NCI-H226 (cell line): ENCODE results near the gene CD320.
"Not testable (repeated sequence)": the region's sequence is repeated elsewhere in the genome, so short reads cannot be mapped to it uniquely, and the experiment has no call there.

Experiments used
- DNase-seq: peaks from one replicate; pipeline ENCODE4 v3.0.0-alpha.2; 2015

CD320 gene

DNA sequence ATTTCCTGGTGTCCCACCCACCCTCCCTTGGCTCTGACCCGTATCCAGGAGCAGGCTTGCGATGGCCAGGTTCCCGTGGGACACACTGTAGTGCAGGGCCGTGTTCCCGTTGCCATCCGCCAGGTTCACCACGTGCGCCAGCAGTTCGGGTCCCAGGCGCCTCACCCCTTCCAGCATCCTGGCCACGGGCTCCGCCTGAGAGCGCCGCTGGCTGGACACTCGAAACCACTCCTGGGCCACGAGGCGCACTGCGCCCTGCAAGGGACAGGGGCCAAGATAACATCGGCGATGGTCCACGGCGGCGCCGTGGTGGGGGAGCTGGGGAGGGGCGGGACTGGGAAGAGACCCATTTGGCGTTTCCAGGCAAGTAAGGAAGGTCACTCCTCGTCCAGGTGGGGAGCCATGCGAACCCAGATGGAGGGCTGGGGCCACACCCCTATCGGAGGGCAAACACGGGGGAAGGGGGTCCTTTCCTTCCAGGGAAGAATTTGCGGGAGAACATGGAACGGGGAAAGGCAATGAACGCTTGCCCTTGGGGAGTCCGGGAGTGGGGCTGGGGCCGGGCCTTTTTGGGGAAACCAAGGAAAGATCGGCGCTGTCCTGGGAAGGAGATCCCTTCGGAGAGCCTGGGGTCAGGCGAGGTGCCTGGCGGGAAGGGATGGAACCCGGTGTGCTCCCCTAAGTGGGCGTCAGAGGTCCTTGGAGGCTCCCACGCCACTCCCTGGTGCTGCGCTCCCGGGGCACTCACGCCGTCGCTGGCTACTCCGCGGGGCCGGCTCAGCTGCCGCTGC lies 25.0 kb upstream of the CD320 start:
- no peak for DNase-seq

DNA sequence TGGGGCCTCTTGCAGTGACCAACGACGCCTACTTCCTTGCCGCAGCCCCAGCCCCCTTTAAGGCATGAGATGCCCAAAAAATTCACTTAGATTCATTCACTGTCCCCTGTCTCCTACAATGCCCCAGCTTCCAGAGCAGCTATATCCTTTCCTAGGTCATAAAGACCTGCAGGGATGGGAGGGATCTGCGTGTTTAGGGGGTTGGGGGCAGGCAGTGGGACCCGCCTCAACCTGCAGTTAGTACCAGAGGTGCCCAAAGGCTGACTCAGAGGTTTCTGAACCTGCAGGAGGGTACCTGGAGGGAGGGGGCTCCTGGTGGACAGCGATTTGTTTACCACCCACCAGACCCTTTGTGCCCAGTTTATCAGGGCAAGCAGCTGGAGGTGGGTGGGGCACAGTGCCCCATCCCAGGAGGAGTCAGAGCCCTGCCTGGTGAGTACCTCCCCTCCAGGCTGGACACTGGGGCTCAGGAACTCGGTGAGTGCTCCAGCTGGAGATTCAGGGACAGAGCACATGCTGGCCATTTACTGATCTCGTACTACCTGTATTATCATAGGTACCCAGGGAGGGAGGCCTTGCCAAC lies 23.2 kb upstream of the CD320 start:
- DNase-seq, result no peak

DNA sequence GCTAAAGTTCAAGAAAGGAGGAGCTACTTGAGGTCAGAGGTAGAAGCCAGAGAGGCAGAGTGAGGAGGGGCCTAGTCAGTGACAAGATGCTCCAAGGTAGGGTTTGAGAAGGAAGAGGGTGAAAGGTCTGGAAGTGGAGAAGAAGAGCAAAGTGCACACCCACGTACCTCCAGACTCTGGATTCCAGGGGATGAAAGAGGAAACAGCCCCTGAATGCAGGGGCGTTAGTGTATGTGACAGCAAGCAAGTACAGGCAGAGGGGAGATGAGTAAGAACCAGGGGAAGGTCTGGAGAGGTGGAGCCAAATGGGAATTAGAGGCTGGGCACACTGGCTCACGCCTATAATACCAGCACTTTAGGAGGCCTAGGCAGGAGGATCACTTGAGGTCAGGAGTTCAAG lies 21.8 kb upstream of the CD320 start:
- no peak for DNase-seq

DNA sequence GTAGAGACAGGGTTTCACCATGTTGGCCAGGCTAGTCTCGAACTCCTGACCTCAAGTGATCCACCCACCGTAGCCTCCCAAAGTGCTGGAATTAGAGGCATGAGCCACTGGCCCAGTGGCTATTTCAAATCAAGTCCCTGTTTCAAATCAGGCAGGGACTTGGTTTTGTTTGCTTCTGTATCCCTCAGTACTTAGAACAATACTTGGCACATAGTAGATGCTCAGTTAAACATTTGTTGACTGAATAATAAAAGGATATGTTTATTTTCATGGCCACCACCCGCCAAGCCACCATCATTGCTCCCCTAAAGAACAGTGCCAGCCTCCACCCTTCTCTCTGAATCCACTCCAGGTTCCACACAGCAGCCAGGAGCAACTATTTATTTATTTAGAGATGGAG lies 17.3 kb upstream of the CD320 start:
- no peak for DNase-seq

DNA sequence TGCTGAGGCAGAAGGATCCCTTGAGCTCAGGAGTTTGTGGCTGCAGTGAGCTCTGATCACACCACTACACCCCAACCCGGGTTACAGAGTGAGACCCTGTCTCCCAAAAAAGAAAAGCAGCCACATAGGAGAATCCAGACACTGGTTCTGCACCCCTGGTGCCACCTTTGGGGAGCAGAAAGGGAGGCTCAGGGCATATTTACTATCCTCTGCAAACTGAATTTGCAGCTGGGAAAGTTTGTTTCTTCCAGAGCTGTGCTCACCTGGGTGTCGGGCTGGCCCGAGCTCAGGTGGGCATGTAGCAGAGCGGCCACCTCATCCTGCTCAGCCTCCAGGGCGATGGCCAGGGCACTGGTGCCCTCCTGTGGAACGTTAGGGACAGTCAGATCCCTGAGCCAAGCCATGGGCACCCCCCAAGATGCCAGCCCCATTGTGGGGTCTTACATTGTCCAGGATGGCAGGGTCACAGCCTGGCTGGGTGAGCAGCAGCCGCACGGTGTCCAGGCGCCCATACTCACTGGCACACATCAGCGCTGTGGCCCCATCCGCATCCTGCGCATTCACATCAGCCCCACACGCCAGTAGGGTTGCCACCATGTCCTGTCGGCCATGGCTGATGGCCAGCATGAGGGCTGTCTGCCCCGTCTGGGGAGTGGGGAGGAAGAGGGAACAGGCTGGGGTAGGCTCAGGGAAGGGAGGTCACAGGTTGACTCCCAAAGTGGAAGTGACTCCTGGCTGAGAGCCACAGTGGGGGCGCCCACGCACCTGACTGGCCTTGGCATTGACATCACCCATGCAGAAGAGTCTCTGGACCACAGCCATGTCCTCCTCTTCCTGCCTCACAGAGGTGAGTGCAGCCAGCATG lies 16.3 kb upstream of the CD320 start:
- DNase-seq, result no peak

DNA sequence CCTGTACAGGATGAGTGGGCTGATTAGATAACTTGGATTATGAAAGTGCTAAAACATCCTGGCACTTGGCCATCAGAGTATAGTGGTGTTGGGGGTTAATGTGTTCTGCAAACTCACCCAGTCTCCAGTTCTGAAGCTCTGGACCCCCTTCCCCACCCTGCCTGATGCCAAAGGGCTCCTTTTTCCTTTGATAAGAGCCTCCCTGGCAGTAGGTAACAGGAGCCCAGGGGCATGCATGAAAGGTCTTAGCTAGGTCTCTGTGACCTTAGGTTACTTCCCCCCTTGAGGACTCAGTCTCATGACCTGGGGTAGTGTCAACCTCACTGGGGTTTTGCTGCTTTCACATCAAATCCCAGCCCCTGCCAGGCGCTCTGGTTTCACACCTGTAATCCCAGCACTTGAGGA lies 15.6 kb upstream of the CD320 start:
- no peak for DNase-seq

DNA sequence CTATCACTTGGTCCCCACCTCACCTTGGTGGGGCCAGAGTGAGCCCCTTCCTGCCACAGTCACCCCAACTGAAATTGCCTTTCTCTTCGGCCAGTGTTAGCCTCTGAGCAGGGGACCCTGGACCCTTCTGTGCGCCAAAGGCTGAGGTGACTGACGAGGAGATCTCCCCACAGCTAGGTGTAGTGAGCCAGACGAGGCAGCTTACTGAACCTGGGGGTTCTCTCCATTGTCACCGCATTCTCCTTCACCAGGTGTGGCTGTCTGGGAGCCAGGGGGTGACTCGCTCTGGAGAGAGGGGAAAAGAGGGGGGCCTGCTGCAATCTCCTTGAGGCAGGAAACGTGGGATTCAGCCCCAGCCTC lies 14.5 kb upstream of the CD320 start:
- DNase-seq, result no peak

DNA sequence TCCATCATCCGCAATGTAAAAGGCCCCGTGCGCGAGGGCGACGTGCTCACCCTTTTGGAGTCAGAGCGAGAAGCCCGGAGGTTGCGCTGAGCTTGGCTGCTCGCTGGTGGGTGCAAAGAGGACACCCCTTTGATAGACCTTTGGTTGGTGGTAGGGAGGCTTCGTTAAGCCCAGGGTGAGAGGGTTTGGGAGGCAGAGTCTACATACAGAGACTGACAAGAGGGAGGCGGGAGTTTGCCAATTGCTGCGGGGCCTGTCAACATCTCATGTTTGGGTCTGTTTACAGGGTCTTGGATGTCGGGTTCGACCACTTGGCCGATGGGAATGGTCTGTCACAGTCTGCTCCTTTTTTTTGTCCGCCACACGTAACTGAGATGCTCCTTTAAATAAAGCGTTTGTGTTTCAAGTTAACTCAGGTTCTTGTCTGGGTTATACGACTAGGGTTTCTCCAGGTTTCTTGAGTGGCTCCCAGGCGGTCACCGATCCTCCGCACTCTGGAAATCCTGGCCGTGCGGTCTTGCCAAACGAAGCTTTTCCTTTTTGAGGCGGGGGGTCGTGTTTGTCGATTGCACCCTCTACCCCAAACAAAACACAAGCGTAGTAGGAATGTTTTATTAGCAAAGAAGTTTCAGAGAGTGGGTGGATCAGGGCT lies 14.0 kb upstream of the CD320 start:
- no peak for DNase-seq

DNA sequence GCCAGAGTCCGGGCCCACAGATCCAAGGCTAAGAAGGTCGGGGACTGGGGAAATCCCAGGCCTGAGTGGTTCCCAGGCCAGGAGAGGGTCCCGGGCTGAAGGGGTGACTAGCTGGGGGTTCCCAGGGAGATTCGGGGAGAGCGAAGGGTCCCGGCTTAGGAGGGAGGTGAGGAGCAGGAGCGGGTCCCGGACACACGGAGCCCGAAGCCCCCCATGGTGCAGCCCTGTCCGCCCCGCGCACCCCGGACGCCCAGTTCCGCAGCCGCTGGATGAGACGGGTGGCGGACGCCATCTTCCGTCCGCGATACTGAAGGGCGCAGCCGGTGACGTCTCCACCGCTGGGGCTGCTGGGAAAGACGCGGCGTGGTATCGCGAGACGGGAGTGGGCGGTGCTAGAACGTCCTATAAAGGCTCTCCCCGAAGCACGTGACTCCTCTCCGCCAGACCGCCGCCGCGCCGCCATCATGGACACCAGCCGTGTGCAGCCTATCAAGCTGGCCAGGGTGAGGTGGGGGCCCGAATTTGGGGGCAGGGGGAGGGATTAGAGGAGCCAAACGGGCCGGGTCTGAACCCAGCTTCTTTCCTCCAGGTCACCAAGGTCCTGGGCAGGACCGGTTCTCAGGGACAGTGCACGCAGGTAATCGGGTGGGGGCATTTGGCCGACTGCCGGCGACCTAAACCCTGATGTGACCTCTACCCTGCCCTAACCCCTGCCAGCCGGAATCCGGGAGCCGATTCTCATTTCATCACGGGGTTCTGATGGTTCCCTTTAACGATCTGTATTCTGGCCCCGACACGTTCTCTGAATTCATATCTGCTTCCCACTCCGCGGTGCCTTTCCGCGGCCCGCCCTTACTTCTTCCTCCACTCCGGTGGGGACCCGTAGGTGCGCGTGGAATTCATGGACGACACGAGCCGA lies 13.2 kb upstream of the CD320 start, which contains the start of the genes NDUFA7 and RPS28:
Gene NDUFA7 (minus strand): TSS at position 309 of the 919 bp plus-strand sequence. CDS start 17 bp downstream, at position 292.
Gene RPS28 (plus strand): TSS at position 430 of the 919 bp plus-strand sequence. CDS start 35 bp downstream, at position 465.
- peak; percentile 86 for DNase-seq

DNA sequence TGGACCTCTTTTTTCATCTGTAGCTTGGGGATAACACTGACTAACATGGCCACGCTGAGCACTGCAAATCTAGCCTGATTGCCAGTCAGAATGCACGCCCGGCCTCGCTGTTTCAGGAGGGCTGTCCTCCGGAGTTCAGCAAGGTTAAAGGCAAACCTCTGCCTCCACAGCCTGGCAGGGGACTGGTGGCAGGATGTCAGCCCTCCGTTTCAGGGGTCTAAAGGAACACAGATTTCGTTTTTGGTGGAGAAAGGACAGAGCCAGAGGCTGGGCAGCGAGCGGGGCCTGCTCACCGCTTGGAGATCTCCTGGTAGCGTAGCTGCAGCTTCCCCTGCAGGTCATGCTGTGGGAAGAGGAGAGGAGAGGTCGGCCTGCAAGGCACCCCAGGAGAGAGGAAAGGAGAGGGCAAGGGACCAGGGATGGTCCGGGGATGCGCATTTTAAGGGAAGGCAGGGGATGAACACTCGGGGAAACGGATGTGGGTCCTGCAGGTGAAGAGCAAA lies 12.5 kb upstream of the CD320 start:
- no peak for DNase-seq

DNA sequence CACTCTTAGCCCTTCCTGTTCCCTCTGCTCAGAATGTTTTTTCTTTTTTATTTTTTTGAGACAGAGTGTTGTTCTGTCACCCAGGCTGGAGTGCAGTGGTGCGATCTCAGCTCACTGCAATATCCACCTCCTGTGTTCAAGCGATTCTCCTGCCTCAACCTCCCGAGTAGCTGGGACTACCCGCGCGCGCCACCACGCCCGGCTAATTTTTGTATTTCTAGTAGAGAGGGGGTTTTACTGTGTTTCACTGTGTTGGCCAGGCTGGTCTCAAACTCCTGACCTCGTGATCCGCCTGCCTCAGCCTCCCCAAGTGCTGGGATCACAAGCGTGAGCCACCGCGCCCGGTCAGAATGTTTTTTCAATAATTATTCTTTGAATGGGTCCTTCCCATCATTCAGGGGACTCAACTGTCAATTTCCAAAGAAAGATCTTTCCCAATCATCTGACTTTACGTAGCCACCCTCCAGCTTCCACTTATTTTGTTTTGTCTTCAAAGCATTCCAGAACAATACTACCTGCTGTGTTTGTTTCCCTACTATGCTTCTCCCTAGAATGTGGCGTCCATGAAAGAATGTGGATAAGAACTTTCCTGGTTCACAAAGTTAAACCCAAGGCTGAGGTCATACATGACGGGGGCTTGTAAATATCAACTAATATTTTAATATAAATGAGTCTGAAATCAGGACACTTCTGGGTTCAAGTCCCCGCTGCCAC lies 11.8 kb upstream of the CD320 start:
- DNase-seq, result no peak

DNA sequence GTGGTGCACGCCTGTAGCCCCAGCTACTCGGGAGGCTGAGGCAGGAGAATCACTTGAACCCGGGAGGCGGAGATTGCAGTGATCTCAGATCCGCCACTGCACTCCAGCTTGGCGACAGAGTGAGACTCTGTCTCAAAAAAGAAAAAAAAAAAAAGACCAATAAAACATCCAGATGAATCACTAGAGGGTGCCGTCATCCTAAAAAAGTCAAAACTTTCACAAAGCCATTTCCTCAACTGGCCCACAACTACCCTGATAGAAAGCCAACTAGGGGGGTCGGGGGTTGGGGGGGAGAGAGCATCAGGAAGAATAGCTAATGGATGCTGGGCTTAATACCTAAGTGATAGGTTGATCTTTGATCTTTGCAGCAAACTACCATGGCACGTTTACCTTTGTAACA lies 10.7 kb upstream of the CD320 start:
- DNase-seq, result not testable (repeated sequence)

DNA sequence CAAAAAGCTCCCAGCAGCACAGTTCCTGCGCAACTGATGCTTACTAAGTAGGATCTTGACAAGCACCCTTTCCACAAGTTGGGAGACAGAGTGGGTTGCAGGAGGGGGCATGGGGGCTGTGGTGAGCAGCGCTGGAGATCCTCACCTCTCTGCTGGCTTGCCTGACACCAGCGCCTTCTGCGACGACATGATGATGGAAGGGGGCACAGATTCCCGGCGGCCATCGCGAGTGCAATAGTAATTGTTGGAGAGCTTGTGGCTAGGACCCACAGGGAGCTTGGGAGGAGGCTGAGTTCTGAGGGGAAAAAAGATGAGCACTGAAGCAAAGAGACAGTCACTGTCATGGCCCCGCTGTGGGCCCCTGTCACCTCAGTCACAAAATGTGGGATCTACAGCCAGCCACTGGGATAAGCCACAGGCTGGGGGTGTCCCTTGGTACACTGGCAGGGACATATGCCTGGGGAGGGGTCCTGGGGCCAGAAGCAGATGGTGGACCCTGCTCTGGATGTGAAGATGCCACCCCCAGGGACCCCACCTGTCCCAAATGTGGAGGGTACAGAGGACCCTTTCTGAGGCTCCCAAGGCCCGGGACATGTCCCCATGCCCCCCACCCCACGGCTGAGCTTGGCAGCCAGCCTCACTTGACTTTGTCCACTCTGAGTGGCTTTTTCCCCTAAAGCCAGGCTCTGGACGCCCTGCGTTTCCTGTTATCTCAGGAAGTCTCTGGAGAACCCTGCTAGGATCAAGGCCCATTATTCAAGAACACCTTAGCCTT lies 8.4 kb upstream of the CD320 start:
- no peak for DNase-seq

DNA sequence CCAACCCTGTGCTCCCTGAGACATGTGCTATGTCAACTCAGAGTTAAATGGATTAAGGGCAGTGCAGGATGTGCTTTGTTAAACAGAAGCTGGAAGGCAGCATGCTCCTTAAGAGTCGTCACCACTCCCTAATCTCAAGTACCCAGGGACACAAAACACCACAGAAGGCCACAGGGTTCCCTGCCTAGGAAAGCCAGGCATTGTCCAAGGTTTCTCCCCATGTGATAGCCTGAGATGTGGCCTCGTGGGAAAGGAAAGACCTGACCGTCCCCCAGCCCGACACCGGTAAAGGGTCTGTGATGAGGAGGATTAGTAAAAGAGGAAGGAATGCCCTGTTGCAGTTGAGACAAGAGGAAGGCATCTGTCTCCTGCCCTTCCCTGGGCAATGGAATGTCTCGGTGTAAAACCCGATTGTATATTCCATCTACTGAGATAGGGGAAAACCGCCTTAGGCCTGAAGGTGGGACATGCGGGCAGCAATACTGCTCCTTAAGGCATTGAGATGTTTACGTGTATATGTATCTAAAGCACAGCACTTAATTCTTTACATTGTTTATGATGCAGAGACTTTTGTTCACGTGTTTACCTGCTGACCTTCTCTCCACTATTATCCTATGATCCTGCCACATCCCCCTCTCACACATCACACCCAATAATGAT lies 7.0 kb upstream of the CD320 start:
- DNase-seq, result not testable (repeated sequence)

DNA sequence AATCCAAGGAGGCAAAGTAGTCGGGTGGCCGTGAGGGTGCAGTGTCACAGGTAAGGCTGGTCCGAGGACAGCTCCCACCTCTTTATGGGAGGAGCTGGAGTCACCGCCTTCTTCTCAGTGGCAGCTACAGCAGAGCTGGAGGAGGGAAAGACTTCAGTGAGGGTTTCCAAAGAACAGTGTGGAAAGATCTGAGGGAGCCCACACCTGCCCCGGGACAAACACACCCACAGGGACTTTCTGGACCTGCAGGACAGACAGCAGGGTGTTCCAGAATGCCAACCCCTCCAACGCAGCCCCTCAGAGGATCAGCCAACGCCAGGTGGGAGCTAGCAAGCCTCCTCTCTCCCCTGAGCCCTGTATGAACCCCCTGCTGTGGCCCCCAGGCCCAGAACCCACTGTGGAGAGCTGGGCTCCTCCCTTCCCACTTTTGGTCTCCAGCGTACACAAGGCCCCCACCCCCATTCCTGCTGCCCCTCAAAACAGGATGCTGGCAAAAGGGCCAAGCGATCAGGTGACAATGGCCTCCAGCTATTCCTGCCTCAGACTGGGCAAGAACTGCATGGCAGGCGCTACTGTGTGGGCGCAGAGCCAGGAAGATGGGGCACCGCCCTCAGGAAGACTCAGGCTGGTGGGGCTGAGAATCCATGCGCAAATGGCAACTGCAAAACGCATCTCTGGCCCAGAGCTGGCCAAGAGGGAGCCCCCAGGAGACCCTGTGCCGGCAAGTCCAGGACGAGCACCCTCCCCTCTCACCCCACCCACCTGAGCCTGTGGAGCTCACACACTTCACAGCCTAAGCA lies 3.5 kb upstream of the CD320 start:
- no peak for DNase-seq

DNA sequence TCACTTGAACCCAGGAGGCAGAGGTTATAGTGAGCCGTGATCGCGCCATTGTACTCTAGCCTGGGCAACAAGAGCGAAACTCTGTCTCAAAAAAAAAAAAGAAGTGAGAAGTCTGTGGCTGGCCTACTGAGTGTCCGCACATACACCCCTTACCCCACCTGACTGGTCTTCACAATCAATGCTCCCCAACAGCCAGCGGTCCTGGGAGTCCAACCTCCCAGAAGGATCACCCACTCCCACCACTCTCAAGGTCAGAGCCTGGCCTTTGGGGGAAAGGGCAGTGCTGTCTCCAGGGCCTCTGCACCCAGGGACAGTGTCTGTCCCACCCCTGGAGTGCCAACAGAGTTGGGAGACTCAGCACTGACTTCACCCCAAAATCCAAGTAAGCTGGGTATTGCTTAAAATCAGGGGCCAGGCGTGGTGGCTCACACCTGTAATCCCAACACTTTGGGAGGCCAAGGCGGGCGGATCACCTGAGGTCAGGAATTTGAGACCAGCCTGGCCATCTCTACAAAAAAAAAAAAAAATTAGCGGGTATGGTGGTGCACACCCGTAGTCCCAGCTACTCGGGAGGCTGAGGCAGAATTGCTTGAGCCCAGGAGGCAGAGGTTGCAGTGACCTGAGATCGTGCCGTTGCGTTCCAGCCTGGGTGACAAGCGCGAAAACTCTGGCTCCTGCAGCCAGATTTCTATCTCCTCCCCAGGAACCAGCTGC lies 2.3 kb upstream of the CD320 start:
- DNase-seq, result no peak

DNA sequence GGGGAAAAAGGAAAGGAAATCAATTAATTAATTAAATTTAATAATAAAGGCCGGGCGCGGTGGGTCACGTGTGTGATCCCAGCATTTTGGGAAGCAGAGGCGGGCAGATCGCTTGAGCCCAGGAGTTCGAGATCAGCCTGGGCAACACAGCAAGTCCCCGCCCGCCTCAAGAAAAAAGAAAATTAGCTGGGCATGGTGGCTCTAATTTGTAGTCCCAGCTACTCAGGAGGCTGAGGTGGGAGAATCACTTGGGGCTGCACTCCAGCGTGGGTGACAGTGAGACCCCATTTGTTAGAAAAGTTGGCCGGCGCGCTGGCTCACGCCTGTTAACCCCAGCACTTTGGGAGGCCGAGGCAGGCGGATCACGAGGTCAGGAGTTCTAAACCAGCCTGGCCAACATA lies 733 bp upstream of the CD320 start:
- DNase-seq, result no peak

DNA sequence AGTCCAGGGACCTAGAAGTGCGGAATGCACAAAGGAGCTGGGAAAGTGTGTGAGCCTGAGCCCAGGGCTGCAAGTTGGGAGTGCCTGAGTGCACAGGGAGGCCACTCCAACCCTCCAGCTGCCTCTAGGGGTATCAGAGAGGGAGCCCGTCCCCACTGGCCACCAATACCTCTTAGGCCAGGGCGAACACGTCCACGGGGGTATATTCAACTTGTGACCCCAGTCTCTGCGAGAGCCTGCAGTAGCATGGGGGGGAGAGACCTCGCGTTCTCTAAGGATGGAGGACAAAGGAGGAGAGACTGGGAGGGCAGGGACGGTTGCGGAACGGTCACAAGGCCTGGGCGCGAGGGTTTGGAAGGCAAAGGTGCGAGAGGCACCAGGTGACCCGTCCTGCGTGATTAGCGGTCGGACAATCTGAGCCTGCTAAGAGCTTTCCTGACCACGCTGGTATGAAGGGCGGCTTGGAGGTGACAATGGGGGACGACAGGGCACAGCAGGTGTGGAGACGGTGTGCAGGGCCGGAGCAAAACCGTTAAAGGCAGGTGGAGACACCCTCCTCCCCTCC lies 676 bp downstream of the CD320 start:
- DNase-seq, result no peak
